ENCODE measurements around the gene PSD4.

The PSD4 gene

DNA sequence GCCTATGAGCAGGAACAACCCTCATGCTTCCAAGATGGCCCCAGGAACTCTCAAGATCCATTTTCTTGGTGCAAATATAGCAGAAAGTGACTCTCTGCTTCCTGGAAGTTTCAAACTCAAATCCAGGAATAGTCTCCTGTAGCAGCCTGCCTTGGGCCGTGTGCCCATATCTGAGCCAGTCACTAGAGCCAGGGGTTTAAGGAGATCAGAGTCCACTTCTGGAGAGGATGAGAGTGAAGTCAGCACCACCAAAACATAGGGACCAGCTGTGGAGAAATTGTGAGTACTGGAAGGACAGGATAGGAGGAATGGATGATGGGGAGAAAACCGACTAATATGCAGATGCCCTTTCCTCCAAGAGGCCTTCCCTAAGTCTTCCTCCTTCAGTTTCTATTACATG is 33.2 kb downstream of the PSD4 start:
- no peak for DNase-seq (ENCODE audit: low read depth)

- no peak for DNase-seq (ENCODE audit: low read depth)
These were observed 34.6 kb downstream of the PSD4 start for GRCh38 chr2:113208396-113208795.

DNA sequence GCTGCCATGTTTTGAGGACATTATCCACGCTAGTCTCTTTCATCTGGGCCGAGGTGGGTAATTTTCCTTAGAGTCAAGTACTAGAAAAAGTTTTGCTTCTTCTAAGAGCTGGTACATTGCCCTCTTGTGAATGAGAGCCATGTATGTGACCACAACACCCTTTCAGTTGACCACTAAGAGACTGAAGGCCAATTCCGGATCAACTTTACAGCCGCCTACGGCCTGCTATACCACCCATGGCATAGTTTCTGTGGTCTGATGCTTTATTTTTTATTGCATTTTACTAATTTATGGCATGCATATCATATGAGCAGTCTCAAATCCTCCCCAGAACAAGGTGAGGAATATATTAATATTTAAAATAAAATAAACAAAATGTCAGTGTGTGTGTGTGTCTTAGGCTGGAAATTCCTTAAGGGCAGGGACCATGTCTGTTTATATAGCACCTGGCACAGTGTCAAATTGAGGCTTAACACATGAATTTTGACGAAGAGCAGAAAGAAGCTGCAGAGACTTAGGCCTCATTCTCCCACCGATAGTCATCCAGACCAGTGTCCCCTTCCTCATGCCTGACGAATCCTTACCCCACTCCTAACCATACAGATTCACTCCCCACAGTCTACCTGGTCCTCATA is 35.4 kb downstream of the PSD4 start:
- DNase-seq (ENCODE audit: low read depth) = no peak

DNA sequence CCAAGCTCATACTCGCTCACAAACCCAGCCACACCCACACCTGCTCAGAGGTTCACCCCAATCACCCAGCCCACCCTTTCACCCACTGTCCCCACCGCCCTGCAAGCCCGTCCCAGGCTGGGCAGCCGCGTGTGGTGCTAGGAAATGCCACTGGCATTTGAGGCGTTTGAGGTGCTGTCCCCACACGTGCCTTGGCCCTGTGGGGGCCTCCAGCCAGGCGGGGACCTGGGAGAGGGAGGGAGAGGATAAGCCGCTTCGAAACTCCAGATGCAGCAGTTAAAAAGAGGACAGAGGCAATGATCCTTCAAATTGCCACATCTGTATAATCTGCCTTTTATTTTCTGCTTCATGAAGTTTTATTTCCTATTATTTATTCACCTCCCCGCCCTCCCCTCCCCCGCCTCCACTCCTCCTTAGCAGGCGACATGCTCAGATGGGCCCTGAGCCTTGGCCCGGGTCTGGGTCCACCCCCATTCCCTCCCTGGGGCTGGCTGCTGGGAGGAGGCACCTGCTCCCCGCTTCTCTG is 35.9 kb downstream of the PSD4 start:
- DNase-seq (ENCODE audit: low read depth) = no peak

GRCh38 chr2:113211226-113212105 is 37.7 kb downstream of the PSD4 start:
- no peak for DNase-seq (ENCODE audit: low read depth)

GRCh38 chr2:113212245-113213060 is 38.7 kb downstream of the PSD4 start:
- DNase-seq (ENCODE audit: low read depth) = no peak

GRCh38 chr2:113213061-113213930 is 39.5 kb downstream of the PSD4 start:
- no peak for DNase-seq (ENCODE audit: low read depth)

GRCh38 chr2:113214141-113214540 is 40.4 kb downstream of the PSD4 start:
- no peak for DNase-seq (ENCODE audit: low read depth)

DNA sequence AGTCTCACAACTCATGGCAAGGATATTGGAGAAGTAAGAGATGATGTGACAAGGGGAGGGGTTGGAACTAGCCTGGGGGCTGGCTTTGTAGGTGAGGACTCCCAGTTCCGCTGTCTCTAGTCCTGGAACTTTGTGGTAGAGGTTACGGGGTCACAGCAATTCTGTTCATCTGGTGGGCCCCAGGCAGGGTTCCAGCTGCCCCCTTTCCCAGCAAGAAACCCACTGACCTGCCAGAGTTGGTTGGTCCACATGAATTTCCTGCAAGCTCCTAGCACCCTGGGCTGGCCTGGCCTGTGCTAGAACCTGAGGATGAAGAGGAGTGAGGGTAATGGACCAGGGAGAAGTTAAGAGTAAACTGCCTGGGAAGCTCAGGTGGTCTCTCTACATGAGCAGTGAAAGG is 41.3 kb downstream of the PSD4 start:
- DNase-seq (ENCODE audit: low read depth) = no peak

DNA sequence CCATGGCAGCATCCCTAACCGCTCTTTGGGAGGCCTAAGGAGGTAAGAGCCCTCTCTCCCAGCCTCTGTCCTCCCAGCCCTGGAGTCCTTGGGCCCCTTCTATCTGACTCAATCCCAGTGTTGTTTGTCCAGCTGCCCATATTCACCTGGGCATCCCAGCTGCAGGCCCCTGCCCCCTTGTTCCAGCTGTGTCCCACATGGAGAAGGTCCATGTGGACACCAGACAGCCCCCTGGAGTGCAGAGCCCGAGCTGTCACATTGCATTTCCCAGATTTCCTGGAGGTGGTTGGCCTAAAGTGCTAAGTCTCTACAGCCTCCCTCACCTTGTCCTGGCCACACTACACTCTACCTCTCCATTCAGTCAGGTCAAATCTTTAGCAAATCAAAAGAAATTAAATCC is 42.5 kb downstream of the PSD4 start:
- no peak for DNase-seq (ENCODE audit: low read depth)

- DNase-seq (ENCODE audit: low read depth) = no peak
These were observed 43.2 kb downstream of the PSD4 start for GRCh38 chr2:113216891-113217454.

GRCh38 chr2:113217455-113218282 is 43.9 kb downstream of the PSD4 start:
- DNase-seq (ENCODE audit: low read depth) = no peak

DNA sequence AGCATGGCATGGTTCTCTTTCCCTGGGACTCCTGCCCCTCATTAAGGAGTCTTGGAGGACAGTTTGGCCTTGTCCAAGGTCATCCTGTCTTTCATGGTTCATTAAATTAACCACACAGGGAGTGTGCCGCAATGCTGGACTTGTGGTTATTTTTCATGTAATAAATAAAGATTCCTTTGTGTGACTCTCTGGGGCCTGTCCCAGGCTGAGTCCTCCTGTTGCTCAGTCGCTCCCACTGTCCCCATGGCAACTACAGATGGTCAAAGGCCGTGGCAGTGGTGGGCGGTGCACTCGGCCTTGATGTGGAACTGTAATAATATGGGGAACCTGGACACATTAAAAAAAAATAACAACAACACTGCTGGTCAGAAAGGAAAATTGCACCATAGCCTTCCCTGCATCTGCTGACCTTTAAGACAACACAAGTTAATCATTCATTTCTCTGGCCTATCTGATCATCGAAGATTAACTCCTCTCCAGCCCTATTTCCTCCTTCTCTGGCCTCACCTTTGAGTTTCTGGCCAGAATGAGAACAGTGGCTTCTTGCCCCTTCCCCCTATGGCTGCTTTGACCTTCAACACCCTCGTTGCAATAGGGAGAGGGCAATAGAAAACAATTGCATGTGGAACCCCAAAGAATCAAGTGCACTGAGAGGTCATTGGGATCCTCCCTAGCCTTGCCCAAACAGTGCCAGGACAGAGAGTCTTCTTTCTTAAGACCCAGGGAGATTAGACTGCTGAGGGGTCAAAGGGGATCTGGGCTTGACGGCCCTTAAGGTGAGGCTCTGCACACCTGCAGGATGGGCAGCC is 44.7 kb downstream of the PSD4 start:
- DNase-seq (ENCODE audit: low read depth) = no peak

- DNase-seq (ENCODE audit: low read depth) = no peak
These were observed 45.3 kb downstream of the PSD4 start for GRCh38 chr2:113219092-113219441.

DNA sequence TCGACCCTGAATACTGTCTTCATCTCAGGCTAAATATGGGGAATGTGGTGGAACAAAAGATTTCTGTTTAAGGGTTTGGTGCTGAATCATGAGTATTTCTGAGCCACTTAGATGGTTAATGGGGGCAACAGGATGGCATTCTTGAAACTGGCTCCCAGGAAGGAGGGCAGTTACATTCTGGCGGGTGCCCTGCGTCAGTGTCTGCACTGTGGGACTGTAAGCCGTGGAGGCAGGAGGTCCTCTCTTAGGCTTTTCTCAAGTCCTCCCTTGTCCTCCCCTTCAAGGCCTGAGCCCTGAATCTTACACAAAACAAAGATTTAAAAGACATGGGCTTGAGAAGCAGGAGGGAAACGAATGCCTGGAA is 45.7 kb downstream of the PSD4 start:
- no peak for DNase-seq (ENCODE audit: low read depth)

DNA sequence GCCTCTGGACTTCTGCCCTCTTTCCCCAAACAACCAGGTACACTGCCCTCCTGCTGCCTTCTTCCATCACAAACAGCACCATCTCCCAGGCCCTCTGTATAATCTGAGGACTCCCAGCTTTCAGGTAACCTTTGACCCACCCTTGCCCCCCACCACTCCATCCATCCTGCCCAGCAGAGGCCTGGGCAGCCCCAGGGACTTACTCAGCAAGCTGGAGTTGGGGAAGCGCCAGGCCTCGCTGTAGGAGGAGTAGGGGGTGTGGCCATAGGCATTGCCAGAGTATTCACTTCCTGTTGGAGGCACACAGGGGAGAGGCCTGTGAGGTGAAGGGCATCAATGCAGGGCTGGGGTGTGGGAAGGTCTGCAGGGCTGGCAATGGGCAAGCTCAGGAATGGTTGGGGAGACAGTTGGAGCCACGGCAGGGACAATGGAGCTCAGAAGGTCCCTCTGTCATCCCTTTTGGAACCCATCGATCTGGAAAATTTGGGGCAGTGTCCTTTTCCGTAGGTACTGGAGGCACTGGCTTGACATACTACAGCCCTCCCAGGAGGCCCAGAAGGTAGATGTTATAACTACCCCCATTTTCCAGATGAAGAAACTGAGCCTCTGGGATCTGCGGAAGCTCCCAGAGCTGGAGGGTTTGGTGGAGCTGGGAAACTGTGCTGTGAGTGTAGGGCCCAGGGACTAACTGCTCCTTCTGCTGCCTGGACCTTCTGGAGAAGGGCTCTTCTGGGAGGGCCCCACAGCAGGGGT is 46.3 kb downstream of the PSD4 start:
- no peak for DNase-seq (ENCODE audit: low read depth)

GRCh38 chr2:113220970-113221708 is 47.4 kb downstream of the PSD4 start:
- no peak for DNase-seq (ENCODE audit: low read depth)

DNA sequence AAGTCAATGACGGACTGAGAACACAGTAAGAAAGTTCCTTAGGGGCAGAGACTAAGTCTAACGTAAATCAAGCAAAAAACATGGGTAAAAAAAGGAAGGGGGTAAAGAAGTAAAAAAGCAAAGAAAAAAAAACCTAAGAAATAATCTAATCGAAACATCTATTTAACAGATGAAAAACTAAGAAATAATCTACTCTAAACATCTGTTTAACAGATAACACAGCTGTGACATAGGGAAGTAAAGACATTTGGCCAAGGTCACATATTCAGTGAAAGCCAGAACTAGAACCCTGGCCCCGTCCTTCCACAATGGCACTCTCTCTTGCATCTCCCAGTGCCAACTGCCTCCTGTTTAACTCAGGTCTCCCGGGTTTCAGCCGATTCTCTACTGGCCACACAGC is 48.1 kb downstream of the PSD4 start:
- no peak for DNase-seq (ENCODE audit: low read depth)

All from activated T-cell treated with anti-CD3 and anti-CD28 coated beads for 24 hours (primary cell).